ENCODE measurements around the gene IL1A. TPM values are rescaled to one million over a fixed set of nuclear protein-coding genes. Genes with fewer than 3 reads are reported as not detected.

Gene IL1A
- polyA plus RNA-seq, 1 of the 3 experiments (the other 2 are of a cell fraction) = not detected

- ChIA-PET CTCF (interaction anchor here (0.8 to 6.9 kb wide), 4 partner anchors 13 to 179 kb away, joined by 3 to 40 read pairs (median 6); partner anchors contain the start of gene SLC20A1), POLR2A (no interaction called here)
- peaks cover 53% of the 10 kb centered on the region for H3K79me2 ChIP-seq (ENCODE audit: insufficient read depth)
- H4K20me1 ChIP-seq (ENCODE audit: insufficient read depth) = no peaks in the 10 kb centered on the region
- peaks cover 3% of the 10 kb centered on the region for H3F3A ChIP-seq (replicated peaks; ENCODE audit: insufficient read depth)
- TF ChIP-seq MEF2A (IDR thresholded peaks at IDR 0.05; ENCODE audit: borderline replicate concordance, low read depth) = no peak
- DNase-seq = no peak
- H3K4me2 ChIP-seq = no peak overlapping the region
- 95% methylated on average over 4 of the region's 4 CpGs for WGBS (ENCODE audit: low lambda C conversion rate)
- H3K9me3 ChIP-seq = no peaks in the 10 kb centered on the region
- no peak overlapping the region for H3K27ac ChIP-seq (ENCODE audit: low read depth in 2 of 2, low read length in 1 of 2)
- peaks cover 11 to 15% of the 10 kb centered on the region in 2 experiments; a peak in 3 of 4 replicates for H3K4me1 ChIP-seq (ENCODE audit: control insufficient read depth in 1 of 2, insufficient read depth in 2 of 2, low read depth in 1 of 2, low read length in 1 of 2)
- H2AFZ ChIP-seq (ENCODE audit: low read depth) = peak overlapping the region; percentile 64; the same call in 1 of the 2 replicates
- H3K36me3 ChIP-seq (replicated peaks in 1 of 2; ENCODE audit: control insufficient read depth in 1 of 2, insufficient read depth in 2 of 2, low read length in 1 of 2) = peaks cover 14 to 30% of the 10 kb centered on the region in 2 experiments
- no peaks in the 10 kb centered on the region for H3K27me3 ChIP-seq (ENCODE audit: insufficient read depth)
- H3K4me3 ChIP-seq (ENCODE audit: low read depth in 2 of 2, low read length in 1 of 2) = no peak overlapping the region; a peak in 1 of 4 replicates
- no peaks in the 10 kb centered on the region for H3K9me2 ChIP-seq
- H3K9ac ChIP-seq = no peak overlapping the region
These were observed 22.0 kb downstream of the IL1A start for GRCh38 chr2:112762276-112762675.

GRCh38 chr2:112760149-112760548 lies 24.1 kb downstream of the IL1A start:
- Histone ChIP-seq H3K36me3 (replicated peaks in 1 of 2; ENCODE audit: control insufficient read depth in 1 of 2, insufficient read depth in 2 of 2, low read length in 1 of 2) (peaks cover 32 to 48% of the 10 kb centered on the region in 2 experiments), H2AFZ (ENCODE audit: low read depth) (no peak overlapping the region), H3F3A (replicated peaks; ENCODE audit: insufficient read depth) (peaks cover 1% of the 10 kb centered on the region), H3K27me3 (ENCODE audit: insufficient read depth) (no peaks in the 10 kb centered on the region), H3K79me2 (ENCODE audit: insufficient read depth) (peaks cover 61% of the 10 kb centered on the region), H4K20me1 (ENCODE audit: insufficient read depth) (no peaks in the 10 kb centered on the region), H3K4me1 (ENCODE audit: control insufficient read depth in 1 of 2, insufficient read depth in 2 of 2, low read depth in 1 of 2, low read length in 1 of 2) (peaks cover 9 to 13% of the 10 kb centered on the region in 2 experiments; a peak in 3 of 4 replicates), H3K4me2 (no peak overlapping the region), H3K9ac (no peak overlapping the region), H3K9me3 (no peaks in the 10 kb centered on the region), H3K4me3 (ENCODE audit: low read depth in 2 of 2, low read length in 1 of 2) (no peak overlapping the region), H3K9me2 (no peaks in the 10 kb centered on the region), H3K27ac (ENCODE audit: low read depth in 2 of 2, low read length in 1 of 2) (no peak overlapping the region)
- CTCF ChIA-PET = interaction anchor here (6.9 kb wide), 1 partner anchor 11 kb away, joined by 40 read pairs; no protein-coding TSS in a partner anchor
- no peak for TF ChIP-seq USF1 (IDR thresholded peaks at IDR 0.05; ENCODE audit: borderline replicate concordance, low read depth)
- TF ChIP-seq FOSL2 (IDR thresholded peaks at IDR 0.05; ENCODE audit: borderline replicate concordance, low read depth) = no peak
- no peak for TF ChIP-seq ELF1 (IDR thresholded peaks at IDR 0.05)
- no peak for TF ChIP-seq RFX5 (IDR thresholded peaks at IDR 0.05; ENCODE audit: low read length)
- no peak for TF ChIP-seq EP300 (IDR thresholded peaks at IDR 0.05; ENCODE audit: borderline replicate concordance in 1 of 2, low read depth in 1 of 2, low read length in 1 of 2)
- no peak for TF ChIP-seq YY1 (IDR thresholded peaks at IDR 0.05; ENCODE audit: low read depth)
- TF ChIP-seq GABPA (IDR thresholded peaks at IDR 0.05; ENCODE audit: low read depth) = no peak
- TF ChIP-seq FOXM1 (IDR thresholded peaks at IDR 0.05; ENCODE audit: low read depth) = no peak
- no peak for TF ChIP-seq CHD2 (IDR thresholded peaks at IDR 0.05; ENCODE audit: low read length, partially characterized antibody)
- no peak for TF ChIP-seq TEAD4 (IDR thresholded peaks at IDR 0.05; ENCODE audit: borderline replicate concordance, insufficient read depth)
- TF ChIP-seq REST (IDR thresholded peaks at IDR 0.05; ENCODE audit: low read depth, low read length) = no peak
- no peak for TF ChIP-seq USF2 (IDR thresholded peaks at IDR 0.05; ENCODE audit: borderline replicate concordance, low read depth, low read length)
- TF ChIP-seq GATA2 (CRISPR knock-in tag; IDR thresholded peaks at IDR 0.05) = no peak
- no peak for TF ChIP-seq JUND (IDR thresholded peaks at IDR 0.05)
- TF ChIP-seq SMC3 (IDR thresholded peaks at IDR 0.05; ENCODE audit: low read depth, low read length) = no peak
- no peak for TF ChIP-seq CTCF (IDR thresholded peaks at IDR 0.05)
- TF ChIP-seq MAX (IDR thresholded peaks at IDR 0.05; ENCODE audit: low read depth) = no peak
- POLR2A ChIA-PET = no interaction called here
- no peak for DNase-seq
- 94% methylated on average over 1 of the region's 1 CpG for WGBS (ENCODE audit: low lambda C conversion rate)
